GM21619 (cell line): ENCODE data around the gene FZD10.

Source experiments
- ATAC-seq: cut with Tn5 transposase; IDR thresholded peaks from one replicate; pipeline ENCODE4 v1.9.1; 2021; ENCODE audit not compliant: unreplicated experiment

Gene FZD10

GRCh38 chr12:130152386-130152785 is 9.9 kb upstream of the FZD10 start:
- no peak for ATAC-seq

- no peak for ATAC-seq
These were observed 8.5 kb upstream of the FZD10 start for GRCh38 chr12:130153803-130154202.

- no peak for ATAC-seq
These were observed 7.8 kb upstream of the FZD10 start for GRCh38 chr12:130154276-130155070.

- ATAC-seq = no peak
These were observed 6.7 kb upstream of the FZD10 start for GRCh38 chr12:130155416-130156073.

- no peak for ATAC-seq
These were observed 5.5 kb upstream of the FZD10 start for GRCh38 chr12:130156652-130157275.

- no peak for ATAC-seq
These were observed 4.1 kb upstream of the FZD10 start for GRCh38 chr12:130157998-130158753.

GRCh38 chr12:130158754-130159059 is 3.6 kb upstream of the FZD10 start:
- ATAC-seq = no peak

- no peak for ATAC-seq
These were observed 2.0 kb upstream of the FZD10 start for GRCh38 chr12:130160306-130160705.

- ATAC-seq = no peak
These were observed 1.5 kb upstream of the FZD10 start for GRCh38 chr12:130160711-130161231.

- no peak for ATAC-seq
These were observed 712 bp upstream of the FZD10 start for GRCh38 chr12:130161261-130162243.

- ATAC-seq = no peak
These were observed 639 bp downstream of the FZD10 start for GRCh38 chr12:130162745-130163460.

GRCh38 chr12:130163461-130164215 is 1.4 kb downstream of the FZD10 start:
- no peak for ATAC-seq

- no peak for ATAC-seq
These were observed 1.9 kb downstream of the FZD10 start for GRCh38 chr12:130164216-130164542.

GRCh38 chr12:130164936-130165335 is 2.7 kb downstream of the FZD10 start:
- no peak for ATAC-seq

GRCh38 chr12:130166306-130166705 is 4.0 kb downstream of the FZD10 start:
- ATAC-seq = no peak

- ATAC-seq = no peak
These were observed 5.3 kb downstream of the FZD10 start for GRCh38 chr12:130167537-130167936.

- no peak for ATAC-seq
These were observed 7.0 kb downstream of the FZD10 start for GRCh38 chr12:130169256-130169655.

- ATAC-seq = no peak
These were observed 7.7 kb downstream of the FZD10 start for GRCh38 chr12:130169924-130170323.

- ATAC-seq = no peak
These were observed 8.3 kb downstream of the FZD10 start for GRCh38 chr12:130170611-130171010.
